HepG2 (cell line): Measurements from ENCODE around the gene ABCC3. TPM values are rescaled to one million over a fixed set of nuclear protein-coding genes. Genes with fewer than 3 reads are reported as not detected.

Source experiments
- CCAR2 ChIP-seq: fragments of 200-400 bp; formaldehyde crosslinking; optimal IDR thresholded peaks from 2 replicates; pipeline ENCODE3; 2018; ENCODE audit warnings: low read depth, mild to moderate bottlenecking, low read length, moderate library complexity
- CEBPB ChIP-seq: IDR thresholded peaks from 2 replicates; pipeline ENCODE4 v1.6.1; 2011; ENCODE audit warnings: low read depth, low read length, improper control_type of control experiment, borderline replicate concordance
- ELF3 ChIP-seq: IDR thresholded peaks from 2 replicates; pipeline ENCODE4 v1.6.1; 2016; ENCODE audit warnings: missing genetic modification reagents, missing compliant biosample characterization
- ELF4 ChIP-seq: sonication (generic); formaldehyde crosslinking; IDR thresholded peaks from 2 replicates; pipeline ENCODE4 v1.5.0; 2020; ENCODE audit warnings: missing genetic modification reagents, mild to moderate bottlenecking, moderate library complexity, borderline replicate concordance
- FIP1L1 ChIP-seq: fragments of 200-400 bp; formaldehyde crosslinking; IDR thresholded peaks from 2 replicates; pipeline ENCODE4 v1.6.1; 2018; ENCODE audit warnings: low read depth, mild to moderate bottlenecking, low read length, moderate library complexity, borderline replicate concordance; ENCODE audit not compliant: insufficient read depth
- KDM2A ChIP-seq: sonication (generic); formaldehyde crosslinking; IDR thresholded peaks from 2 replicates; pipeline ENCODE4 v1.4.0; 2020; ENCODE audit warnings: low read depth, missing genetic modification reagents, borderline replicate concordance
- MIER3 ChIP-seq: IDR thresholded peaks from 2 replicates; pipeline ENCODE4 v1.6.1; 2016; ENCODE audit warnings: missing compliant biosample characterization, borderline replicate concordance
- SRSF4 ChIP-seq: fragments of 200-400 bp; formaldehyde crosslinking; IDR thresholded peaks from one replicate; pipeline ENCODE4 v1.6.1; 2018; ENCODE audit warnings: mild to moderate bottlenecking, low read depth, low read length, moderate library complexity; ENCODE audit not compliant: poor library complexity, severe bottlenecking
- ZKSCAN1 ChIP-seq: fragments of 150-350 bp; IDR thresholded peaks from 2 replicates; pipeline ENCODE4 v1.6.1; 2014; ENCODE audit warnings: low read length
- ZNF547 ChIP-seq: sonication (generic); formaldehyde crosslinking; IDR thresholded peaks from 2 replicates; pipeline ENCODE4 v1.5.1; 2020; ENCODE audit warnings: mild to moderate bottlenecking, missing genetic modification reagents
- ZNF83 ChIP-seq: sonication (generic); formaldehyde crosslinking; IDR thresholded peaks from 2 replicates; pipeline ENCODE4 v1.4.0; 2020; ENCODE audit warnings: missing genetic modification reagents, mild to moderate bottlenecking, borderline replicate concordance
- ZNF883 ChIP-seq: sonication (generic); formaldehyde crosslinking; IDR thresholded peaks from 2 replicates; pipeline ENCODE4 v1.5.1; 2020; ENCODE audit warnings: mild to moderate bottlenecking, missing genetic modification reagents; ENCODE audit errors: not compliant biosample characterization
- ZSCAN25 ChIP-seq: sonication (generic); formaldehyde crosslinking; IDR thresholded peaks from 2 replicates; pipeline ENCODE4 v1.8.0; 2022; ENCODE audit warnings: mild to moderate bottlenecking, missing genetic modification reagents
- polyA plus RNA-seq, 8 experiments: library from polyadenylated mRNA; depleted of rRNA in 3 of 8; stranded (reverse) in 7 of 8; unstranded in 1 of 8; fragments of >200 nt; fragmentation: Illumina TruSeq in 4 of 8; extraction: Trizol in 4 of 8; gene quantifications; 2 replicates each; pipeline versions ENCODE4 v1.2.1 to v1.2.3, GENCODE V29; 2011 to 2016; ENCODE audit warnings: low read depth in 4 of 8, missing spikeins in 1 of 8, mixed read lengths in 1 of 8; ENCODE audit not compliant: insufficient read depth in 1 of 8
- total RNA-seq, 5 experiments: library from RNA; depleted of rRNA; stranded (reverse); fragments of >200 nt; fragmentation: Illumina TruSeq; extraction: Trizol; gene quantifications; 2 replicates each; pipeline ENCODE4 v1.2.3, GENCODE V29; 2016; ENCODE audit warnings: low read depth in 1 of 5
- TF ChIP-seq, protein P1 (sequence below): sonication (generic); formaldehyde crosslinking; IDR thresholded peaks from 2 replicates; pipeline ENCODE4 v1.4.0; 2020; ENCODE audit warnings: mild to moderate bottlenecking, missing genetic modification reagents
- TF ChIP-seq, protein P2 (sequence below): IDR thresholded peaks from 2 replicates; pipeline ENCODE4 v1.6.1; 2016; ENCODE audit warnings: low read depth
- TF ChIP-seq, protein P3 (sequence below): sonication (generic); formaldehyde crosslinking; IDR thresholded peaks from 2 replicates; pipeline ENCODE4 v1.4.0; 2020; ENCODE audit warnings: missing genetic modification reagents, mild to moderate bottlenecking, borderline replicate concordance
- TF ChIP-seq, protein P4 (sequence below): sonication (generic); formaldehyde crosslinking; conservative IDR thresholded peaks from 2 replicates; pipeline ENCODE4 v1.8.1; 2023; ENCODE audit warnings: missing genetic modification reagents
- TF ChIP-seq, protein P5 (sequence below): sonication (generic); formaldehyde crosslinking; conservative IDR thresholded peaks from 2 replicates; pipeline ENCODE4 v1.4.0; 2020; ENCODE audit warnings: missing genetic modification reagents
- TF ChIP-seq, protein P6 (sequence below): sonication (generic); formaldehyde crosslinking; IDR thresholded peaks from 2 replicates; pipeline ENCODE4 v1.5.0; 2020; ENCODE audit warnings: missing genetic modification reagents, mild to moderate bottlenecking, borderline replicate concordance

The ABCC3 gene
- total and polyA plus RNA-seq, 2 of the 13 experiments (the other 11 are each of a cell fraction or from before 2014, with no cell fraction given) = 25.2 to 50.7 TPM

DNA sequence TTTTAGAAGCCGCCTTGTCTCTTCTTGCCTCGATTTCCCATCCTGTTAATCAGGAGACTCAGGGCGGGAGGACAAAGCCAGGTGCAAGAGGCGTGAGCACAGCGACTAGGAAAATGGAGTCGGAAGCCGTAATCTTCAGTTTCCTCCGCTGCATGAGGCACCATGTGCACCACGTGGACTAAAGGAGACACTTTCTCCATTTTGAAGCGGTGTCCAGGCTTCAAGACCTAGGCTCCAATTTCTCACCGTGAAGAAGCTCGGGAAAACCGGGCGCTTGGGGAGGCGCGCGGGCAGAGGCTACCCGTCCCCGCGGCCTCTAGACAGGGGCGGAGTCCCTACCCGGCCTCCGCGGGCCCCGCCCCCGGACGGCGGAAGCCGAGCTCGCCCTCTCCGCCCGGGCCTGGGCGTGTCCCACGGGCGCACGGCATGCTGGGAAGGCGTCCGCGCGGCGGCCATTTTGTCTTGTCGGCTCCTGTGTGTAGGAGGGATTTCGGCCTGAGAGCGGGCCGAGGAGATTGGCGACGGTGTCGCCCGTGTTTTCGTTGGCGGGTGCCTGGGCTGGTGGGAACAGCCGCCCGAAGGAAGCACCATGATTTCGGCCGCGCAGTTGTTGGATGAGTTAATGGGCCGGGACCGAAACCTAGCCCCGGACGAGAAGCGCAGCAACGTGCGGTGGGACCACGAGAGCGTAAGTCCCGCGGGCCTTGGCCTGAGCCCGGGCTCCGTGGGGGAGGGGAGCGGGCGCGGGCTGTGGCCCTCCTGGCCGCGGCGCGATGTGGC, 84.7 kb downstream of the ABCC3 start, which contains the start of gene LUC7L3 (continued):
- TF ChIP-seq FIP1L1 (peak; percentile 78; the same call in 1 of the 2 replicates), ZNF83 (CRISPR knock-in tag) (no peak; the same call in 1 of the 2 replicates), SRSF4 (no peak), ZKSCAN1 (no peak), CCAR2 (no peak), ZNF547 (CRISPR knock-in tag) (peak; percentile 98), CEBPB (no peak), ELF3 (CRISPR knock-in tag) (peak; percentile 86), ZNF883 (peak; percentile 97), ZSCAN25 (CRISPR knock-in tag) (peak; percentile 77), ELF4 (CRISPR knock-in tag) (peak; percentile 95), MIER3 (peak; percentile 48; the same call in 1 of the 2 replicates), KDM2A (CRISPR knock-in tag) (peak; percentile 97)
- TF ChIP-seq, protein P1, sequence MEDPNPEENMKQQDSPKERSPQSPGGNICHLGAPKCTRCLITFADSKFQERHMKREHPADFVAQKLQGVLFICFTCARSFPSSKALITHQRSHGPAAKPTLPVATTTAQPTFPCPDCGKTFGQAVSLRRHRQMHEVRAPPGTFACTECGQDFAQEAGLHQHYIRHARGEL (CRISPR knock-in tag) = no peak; the same call in 1 of the 2 replicates
- TF ChIP-seq, protein P2, sequence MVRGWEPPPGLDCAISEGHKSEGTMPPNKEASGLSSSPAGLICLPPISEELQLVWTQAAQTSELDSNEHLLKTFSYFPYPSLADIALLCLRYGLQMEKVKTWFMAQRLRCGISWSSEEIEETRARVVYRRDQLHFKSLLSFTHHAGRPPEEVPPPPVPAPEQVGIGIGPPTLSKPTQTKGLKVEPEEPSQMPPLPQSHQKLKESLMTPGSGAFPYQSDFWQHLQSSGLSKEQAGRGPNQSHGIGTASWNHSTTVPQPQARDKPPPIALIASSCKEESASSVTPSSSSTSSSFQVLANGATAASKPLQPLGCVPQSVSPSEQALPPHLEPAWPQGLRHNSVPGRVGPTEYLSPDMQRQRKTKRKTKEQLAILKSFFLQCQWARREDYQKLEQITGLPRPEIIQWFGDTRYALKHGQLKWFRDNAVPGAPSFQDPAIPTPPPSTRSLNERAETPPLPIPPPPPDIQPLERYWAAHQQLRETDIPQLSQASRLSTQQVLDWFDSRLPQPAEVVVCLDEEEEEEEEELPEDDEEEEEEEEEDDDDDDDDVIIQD = peak; percentile 55
- TF ChIP-seq, protein P3, sequence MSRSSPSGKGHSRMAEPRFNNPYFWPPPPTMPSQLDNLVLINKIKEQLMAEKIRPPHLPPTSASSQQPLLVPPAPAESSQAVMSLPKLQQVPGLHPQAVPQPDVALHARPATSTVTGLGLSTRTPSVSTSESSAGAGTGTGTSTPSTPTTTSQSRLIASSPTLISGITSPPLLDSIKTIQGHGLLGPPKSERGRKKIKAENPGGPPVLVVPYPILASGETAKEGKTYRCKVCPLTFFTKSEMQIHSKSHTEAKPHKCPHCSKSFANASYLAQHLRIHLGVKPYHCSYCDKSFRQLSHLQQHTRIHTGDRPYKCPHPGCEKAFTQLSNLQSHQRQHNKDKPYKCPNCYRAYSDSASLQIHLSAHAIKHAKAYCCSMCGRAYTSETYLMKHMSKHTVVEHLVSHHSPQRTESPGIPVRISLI = no peak
- TF ChIP-seq, protein P4, sequence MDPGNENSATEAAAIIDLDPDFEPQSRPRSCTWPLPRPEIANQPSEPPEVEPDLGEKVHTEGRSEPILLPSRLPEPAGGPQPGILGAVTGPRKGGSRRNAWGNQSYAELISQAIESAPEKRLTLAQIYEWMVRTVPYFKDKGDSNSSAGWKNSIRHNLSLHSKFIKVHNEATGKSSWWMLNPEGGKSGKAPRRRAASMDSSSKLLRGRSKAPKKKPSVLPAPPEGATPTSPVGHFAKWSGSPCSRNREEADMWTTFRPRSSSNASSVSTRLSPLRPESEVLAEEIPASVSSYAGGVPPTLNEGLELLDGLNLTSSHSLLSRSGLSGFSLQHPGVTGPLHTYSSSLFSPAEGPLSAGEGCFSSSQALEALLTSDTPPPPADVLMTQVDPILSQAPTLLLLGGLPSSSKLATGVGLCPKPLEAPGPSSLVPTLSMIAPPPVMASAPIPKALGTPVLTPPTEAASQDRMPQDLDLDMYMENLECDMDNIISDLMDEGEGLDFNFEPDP = peak; percentile 91; the same call in 1 of the 2 replicates
- TF ChIP-seq, protein P5, sequence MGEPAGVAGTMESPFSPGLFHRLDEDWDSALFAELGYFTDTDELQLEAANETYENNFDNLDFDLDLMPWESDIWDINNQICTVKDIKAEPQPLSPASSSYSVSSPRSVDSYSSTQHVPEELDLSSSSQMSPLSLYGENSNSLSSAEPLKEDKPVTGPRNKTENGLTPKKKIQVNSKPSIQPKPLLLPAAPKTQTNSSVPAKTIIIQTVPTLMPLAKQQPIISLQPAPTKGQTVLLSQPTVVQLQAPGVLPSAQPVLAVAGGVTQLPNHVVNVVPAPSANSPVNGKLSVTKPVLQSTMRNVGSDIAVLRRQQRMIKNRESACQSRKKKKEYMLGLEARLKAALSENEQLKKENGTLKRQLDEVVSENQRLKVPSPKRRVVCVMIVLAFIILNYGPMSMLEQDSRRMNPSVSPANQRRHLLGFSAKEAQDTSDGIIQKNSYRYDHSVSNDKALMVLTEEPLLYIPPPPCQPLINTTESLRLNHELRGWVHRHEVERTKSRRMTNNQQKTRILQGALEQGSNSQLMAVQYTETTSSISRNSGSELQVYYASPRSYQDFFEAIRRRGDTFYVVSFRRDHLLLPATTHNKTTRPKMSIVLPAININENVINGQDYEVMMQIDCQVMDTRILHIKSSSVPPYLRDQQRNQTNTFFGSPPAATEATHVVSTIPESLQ (CRISPR knock-in tag) = no peak
- TF ChIP-seq, protein P6, sequence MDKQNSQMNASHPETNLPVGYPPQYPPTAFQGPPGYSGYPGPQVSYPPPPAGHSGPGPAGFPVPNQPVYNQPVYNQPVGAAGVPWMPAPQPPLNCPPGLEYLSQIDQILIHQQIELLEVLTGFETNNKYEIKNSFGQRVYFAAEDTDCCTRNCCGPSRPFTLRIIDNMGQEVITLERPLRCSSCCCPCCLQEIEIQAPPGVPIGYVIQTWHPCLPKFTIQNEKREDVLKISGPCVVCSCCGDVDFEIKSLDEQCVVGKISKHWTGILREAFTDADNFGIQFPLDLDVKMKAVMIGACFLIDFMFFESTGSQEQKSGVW = 0 out of 2 replicates have a peak, but pooled peaks have one; percentile 89
